ENCODE data around the gene XRN2.

- TF ChIP-seq CTCF (conservative IDR thresholded peaks at IDR 0.05; ENCODE audit: low read depth, low read length), result no peak
- no peak for TF ChIP-seq EZH2phosphoT487 (IDR thresholded peaks at IDR 0.05; ENCODE audit: borderline replicate concordance, low read length)
- no peak for TF ChIP-seq EZH2 (IDR thresholded peaks at IDR 0.05; ENCODE audit: low read length, unreplicated experiment)
Measured at GRCh38 chr20:21262812-21263211, 40.3 kb upstream of the XRN2 start.

Data from PC-3 (cell line).